ENCODE data around the gene ADCY7.

ADCY7 gene

GRCh38 chr16:50251375-50252081 is 14.8 kb upstream of the ADCY7 start:
- no peak for DNase-seq

- DNase-seq, result no peak
Observed at GRCh38 chr16:50252082-50252611, 14.2 kb upstream of the ADCY7 start.

GRCh38 chr16:50252874-50253513 is 13.4 kb upstream of the ADCY7 start:
- no peak for DNase-seq

- DNase-seq, result no peak
Observed at GRCh38 chr16:50253514-50253910, 12.8 kb upstream of the ADCY7 start.

GRCh38 chr16:50254072-50254471 is 12.3 kb upstream of the ADCY7 start:
- no peak for DNase-seq

GRCh38 chr16:50255538-50255937 is 10.8 kb upstream of the ADCY7 start:
- DNase-seq, result no peak

- no peak for DNase-seq
Observed at GRCh38 chr16:50256604-50257003, 9.7 kb upstream of the ADCY7 start.

- no peak for DNase-seq
Observed at GRCh38 chr16:50257876-50258275, 8.5 kb upstream of the ADCY7 start.

GRCh38 chr16:50259334-50260205 is 6.8 kb upstream of the ADCY7 start:
- DNase-seq, result no peak

- no peak for DNase-seq
Observed at GRCh38 chr16:50260206-50261159, 5.9 kb upstream of the ADCY7 start.

GRCh38 chr16:50261160-50261706 is 5.1 kb upstream of the ADCY7 start:
- DNase-seq, result no peak

- no peak for DNase-seq
Observed at GRCh38 chr16:50261707-50262235, 4.6 kb upstream of the ADCY7 start.

- no peak for DNase-seq
Observed at GRCh38 chr16:50263060-50263909, 3.1 kb upstream of the ADCY7 start.

GRCh38 chr16:50263940-50264929 is 2.1 kb upstream of the ADCY7 start:
- no peak for DNase-seq

GRCh38 chr16:50265260-50265659 is 1.1 kb upstream of the ADCY7 start:
- DNase-seq, result peak; percentile 57

GRCh38 chr16:50265716-50266336 is 525 bp upstream of the ADCY7 start:
- DNase-seq, result no peak

- DNase-seq, result no peak
Observed at GRCh38 chr16:50267151-50267631, 840 bp downstream of the ADCY7 start.

GRCh38 chr16:50267651-50268050 is 1.3 kb downstream of the ADCY7 start:
- no peak for DNase-seq

GRCh38 chr16:50268352-50268751 is 2.0 kb downstream of the ADCY7 start:
- DNase-seq, result no peak
